Activated CD8-positive, alpha-beta memory T cell treated with anti-CD3 and anti-CD28 coated beads, Interleukin-2, amount 50 U/mL, for 24 hours (primary cell): ENCODE data around the gene ZNF18.

Experiments used
- DNase-seq: peaks from one replicate; pipeline ENCODE4 v3.0.0-alpha.2; 2020; ENCODE audit errors: extremely low read depth

ZNF18 gene, protein sequence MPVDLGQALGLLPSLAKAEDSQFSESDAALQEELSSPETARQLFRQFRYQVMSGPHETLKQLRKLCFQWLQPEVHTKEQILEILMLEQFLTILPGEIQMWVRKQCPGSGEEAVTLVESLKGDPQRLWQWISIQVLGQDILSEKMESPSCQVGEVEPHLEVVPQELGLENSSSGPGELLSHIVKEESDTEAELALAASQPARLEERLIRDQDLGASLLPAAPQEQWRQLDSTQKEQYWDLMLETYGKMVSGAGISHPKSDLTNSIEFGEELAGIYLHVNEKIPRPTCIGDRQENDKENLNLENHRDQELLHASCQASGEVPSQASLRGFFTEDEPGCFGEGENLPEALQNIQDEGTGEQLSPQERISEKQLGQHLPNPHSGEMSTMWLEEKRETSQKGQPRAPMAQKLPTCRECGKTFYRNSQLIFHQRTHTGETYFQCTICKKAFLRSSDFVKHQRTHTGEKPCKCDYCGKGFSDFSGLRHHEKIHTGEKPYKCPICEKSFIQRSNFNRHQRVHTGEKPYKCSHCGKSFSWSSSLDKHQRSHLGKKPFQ

DNA sequence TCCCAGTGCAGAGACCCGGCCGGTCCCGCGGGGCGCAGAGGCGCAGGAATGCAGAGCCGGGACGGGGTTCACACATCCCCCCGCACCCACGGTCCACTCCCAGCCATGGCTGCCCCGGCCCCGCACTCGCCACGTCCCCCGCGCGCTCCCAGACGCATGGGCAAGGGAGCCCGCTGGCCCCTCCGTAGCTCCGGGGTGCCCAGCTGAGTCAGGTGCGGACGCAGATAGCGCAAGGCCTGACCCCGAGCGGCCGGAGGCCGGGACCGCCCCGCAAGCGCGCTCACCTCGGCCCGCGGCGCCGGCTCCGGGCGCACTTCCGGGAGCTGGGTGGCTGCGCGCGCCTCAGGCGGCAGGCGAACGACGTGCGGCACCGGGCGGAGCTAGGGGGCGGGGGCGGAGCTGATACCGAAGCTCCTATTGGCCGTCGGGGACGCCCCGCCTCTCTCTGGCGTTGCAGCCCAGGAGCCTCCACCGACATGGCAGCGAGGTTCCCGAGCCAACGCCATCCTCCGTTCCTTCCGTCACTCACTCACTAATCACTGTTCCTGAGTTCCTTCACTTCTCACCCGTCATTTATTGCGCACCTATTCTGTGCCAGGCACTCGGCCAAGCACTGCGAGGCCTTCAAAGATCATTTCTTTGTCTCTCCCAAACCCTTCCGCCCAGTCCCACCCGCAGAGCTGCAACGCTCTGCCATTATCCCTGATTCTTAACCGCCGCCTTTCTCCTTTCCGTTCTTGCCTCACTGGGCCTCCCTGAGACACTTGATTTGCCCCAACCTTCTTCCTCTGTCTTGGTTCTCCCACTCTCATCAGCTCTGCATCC, at the start of gene ZNF18:
Gene ZNF18, minus strand, starts transcription at position 329 of the 825 bp plus-strand sequence. CDS start 4,646 bp downstream, outside the sequence.
- DNase-seq: peak; percentile 82

DNA sequence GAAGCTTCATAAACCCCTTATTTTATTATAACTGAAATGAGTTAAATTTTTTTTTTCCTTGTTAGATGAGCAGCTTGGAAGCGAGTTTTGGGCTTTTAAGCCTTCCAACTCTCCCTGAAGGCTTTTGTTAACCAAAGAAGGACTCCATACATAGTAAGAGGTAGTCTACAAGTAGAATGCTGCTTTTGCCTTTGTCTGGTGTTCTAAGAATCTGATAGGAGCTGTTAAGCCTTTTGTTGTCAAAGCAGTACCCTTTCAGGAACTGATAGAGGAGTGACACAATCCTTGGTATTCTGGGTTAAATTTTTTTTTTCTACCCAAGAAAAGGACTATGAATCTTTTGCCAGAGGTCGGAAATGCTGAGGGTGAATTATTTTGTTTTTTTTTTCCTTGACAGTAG, 49.5 kb upstream of the ZNF18 start:
- DNase-seq: no peak

GRCh38 chr17:12043702-12044101, 46.4 kb upstream of the ZNF18 start:
- no peak for DNase-seq

- DNase-seq: no peak
Measured at GRCh38 chr17:12041312-12041711, 44.0 kb upstream of the ZNF18 start.

DNA sequence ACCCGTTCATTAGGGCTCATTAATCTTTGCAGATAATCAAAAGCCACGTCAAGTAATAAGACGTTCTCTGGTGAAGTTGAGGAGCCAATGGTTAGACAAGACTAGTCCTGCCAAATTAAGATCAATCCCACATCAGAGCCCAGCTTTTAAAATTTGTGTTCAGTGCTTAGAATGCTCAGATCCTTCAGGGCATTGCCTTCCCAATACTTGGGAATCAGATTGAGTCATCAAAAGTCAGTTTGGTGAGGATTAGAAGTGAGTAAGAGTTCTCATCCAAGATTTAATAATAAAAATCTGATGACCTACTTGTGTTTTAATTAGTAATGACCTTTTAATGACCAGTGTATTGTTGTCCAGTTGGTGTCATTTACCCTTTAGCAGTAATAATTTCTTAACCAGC, 43.2 kb upstream of the ZNF18 start:
- no peak for DNase-seq

DNA sequence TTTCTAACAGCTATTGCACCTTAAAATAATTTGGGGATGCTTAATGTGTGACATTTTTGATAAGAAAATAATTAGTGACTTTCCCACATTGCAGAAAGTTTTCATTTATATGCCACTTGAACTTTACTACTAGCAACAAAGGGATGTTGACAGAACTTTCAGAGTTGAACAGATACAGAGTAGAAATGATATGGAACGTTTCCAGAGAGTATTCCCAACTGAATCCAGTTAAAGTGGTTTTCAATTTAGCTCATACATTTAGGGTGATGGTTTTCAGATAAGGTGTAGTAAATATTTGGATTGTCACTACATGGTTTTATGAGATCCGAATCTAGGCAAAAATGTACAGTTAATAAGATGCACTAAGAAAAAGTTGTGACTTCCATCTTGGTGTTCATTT, 40.7 kb upstream of the ZNF18 start:
- DNase-seq: no peak

DNA sequence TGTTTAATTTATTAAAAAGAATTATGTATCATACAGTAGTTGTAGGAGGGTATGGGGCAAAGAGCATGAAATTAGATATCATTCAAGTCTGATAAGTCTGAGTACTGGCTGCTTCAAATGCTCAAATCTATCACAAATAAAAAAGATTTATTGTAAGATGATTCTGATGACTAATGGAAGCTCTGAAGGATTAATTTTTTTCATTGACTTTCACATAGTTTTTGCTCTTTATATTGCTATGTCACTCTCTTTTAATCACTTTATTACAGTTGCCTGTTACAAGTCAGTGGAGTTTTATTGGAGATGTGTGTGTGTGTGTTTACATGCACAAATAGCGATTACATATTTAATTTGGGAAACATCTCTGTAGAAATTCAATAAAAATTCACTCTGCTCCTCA, 38.4 kb upstream of the ZNF18 start:
- no peak for DNase-seq

- no peak for DNase-seq
Measured at GRCh38 chr17:12034538-12034937, 37.3 kb upstream of the ZNF18 start.

- DNase-seq: no peak
Measured at GRCh38 chr17:12028611-12029010, 31.3 kb upstream of the ZNF18 start.

GRCh38 chr17:12027658-12028057, 30.4 kb upstream of the ZNF18 start:
- no peak for DNase-seq

DNA sequence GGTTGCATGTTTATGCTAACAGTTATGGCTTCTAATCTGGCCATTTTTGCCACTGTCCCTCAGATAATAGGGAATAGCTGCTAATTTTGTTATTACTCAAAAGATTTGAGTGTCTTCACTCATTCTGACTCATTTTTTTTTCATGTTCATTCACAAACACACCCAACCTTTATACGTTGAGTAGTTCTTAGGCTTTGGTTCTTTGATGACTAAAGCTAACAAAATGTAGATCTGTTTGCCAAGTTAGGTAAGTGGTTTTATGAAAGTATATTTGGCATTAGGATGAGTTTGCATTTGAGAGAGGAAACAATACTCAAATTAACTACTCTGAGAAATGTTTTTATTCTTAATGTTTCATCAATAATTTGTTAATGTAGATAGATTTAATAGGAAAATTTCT, 27.1 kb upstream of the ZNF18 start:
- no peak for DNase-seq

DNA sequence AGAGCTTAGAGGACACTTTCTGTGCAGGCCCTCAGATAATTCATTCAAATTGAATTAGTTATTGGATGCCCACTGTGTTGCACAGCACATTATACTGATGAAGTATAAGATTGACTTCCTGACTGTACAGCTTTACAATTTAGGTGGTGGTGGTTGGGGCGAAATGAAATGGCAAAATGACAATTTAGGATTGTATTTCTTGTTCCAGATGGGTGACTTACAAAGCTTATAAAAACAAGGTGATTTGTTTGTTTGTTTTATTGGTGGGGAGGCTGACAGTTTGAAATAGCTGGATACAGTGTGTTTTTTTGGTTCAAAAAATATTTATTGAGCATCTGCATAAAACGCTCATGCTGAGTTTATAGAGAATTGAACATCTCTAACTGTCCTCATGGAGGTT, 25.0 kb upstream of the ZNF18 start:
- DNase-seq: no peak

DNA sequence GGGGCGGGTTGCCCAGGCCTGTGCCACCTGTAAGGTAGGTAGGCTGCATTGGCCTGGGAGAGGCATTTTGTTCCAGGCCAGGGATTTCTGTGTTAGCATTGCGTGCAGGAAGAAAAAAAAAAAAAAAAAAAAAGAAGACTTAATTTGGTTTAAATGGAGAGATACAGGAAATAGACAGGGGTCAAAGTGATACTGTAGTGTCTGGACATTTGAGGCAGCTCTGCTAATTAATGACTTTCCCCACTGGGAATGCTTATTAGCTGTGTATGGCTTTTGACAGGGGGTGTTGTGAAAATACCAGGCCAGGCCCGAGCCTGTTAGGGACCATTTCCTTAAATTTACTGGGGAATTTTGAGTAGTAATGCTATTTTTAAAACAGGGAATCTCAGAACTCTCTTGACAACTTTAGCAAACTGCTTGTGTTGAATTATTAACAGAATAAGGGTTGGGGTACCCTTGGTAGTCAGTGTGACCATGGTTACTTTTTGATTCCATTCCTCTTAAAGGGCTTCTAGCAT, 24.4 kb upstream of the ZNF18 start:
- no peak for DNase-seq

GRCh38 chr17:12020642-12021622, 23.7 kb upstream of the ZNF18 start, which contains the start of gene MAP2K4:
Gene MAP2K4, plus strand, starts transcription at chr17:12020877. Its CDS starts 10 bp downstream, at chr17:12020887.
- DNase-seq: peak; percentile 72

DNA sequence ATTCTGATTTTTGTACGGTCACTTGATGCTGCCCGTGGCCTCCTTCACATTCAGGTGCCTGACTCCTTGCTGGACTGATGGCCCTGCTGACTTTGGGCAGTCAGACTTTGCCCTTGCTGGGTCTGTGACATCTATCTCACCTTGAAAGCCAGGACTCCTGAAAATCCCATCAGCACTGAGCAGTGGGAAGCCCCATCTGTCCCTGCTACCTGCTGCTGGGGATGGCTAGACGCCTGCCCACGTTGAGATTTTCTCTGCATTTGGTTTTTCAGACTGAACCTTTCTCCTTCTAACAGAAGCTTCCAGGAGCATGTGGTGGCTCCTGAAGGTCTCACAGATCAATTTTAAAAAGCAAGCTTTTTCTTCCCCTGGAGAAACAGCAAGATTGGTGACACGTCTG, 10.2 kb upstream of the ZNF18 start:
- DNase-seq: no peak

DNA sequence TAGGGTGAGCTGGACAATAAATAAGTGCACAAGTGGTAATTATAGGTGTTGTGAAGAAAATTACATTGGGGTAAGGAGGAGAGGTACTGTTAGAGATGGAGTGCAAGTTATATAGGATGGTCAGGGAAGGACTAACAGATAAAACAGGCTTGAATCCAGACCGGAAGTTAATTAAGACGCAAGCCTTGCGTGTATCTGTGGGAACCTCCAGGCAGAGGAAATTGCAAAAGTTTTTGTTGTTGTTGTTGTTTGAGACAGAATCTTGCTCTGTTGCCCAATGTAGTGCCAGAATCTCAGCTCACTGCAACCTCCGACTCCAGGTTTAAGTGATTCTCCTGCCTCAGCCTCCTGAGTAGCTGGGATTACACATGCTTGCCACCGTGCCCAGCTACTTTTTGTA, 2.4 kb upstream of the ZNF18 start:
- no peak for DNase-seq

DNA sequence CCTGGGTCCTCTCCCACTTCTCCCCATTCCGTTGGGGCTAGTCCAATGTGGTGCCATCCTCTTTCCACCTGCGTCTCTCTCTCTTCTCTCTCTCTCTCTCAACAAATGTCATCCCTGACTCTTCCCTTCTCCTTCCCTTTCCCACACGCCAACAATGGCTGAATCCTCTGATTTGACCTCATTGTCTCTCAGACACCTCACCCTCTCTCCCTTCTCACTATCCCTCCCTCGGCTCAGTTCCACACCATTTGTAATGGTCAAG, 628 bp upstream of the ZNF18 start:
- DNase-seq: no peak

DNA sequence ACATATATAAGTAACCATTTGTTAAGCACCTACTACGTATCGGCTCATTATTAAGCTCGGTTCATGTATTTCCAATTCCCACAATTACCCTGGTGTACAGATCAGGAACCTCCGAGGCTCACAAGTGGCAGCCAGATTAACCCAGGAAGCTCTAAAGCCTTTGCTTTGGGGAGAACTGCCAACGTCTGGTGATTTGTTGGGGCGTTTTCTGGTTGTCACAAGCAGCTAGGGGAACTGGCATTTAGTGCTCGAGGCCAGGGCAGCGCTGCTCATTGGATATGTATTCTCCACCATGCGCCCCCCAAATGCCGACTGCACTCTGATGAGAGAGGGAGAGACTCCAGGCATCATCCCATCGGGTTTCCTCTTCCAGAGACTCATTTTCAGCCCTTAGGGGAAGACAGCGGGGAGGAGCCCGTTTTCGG, 541 bp downstream of the ZNF18 start:
- no peak for DNase-seq

GRCh38 chr17:11991461-11991860, 5.8 kb downstream of the ZNF18 start:
- no peak for DNase-seq

GRCh38 chr17:11990363-11990983, 6.8 kb downstream of the ZNF18 start:
- DNase-seq: no peak

DNA sequence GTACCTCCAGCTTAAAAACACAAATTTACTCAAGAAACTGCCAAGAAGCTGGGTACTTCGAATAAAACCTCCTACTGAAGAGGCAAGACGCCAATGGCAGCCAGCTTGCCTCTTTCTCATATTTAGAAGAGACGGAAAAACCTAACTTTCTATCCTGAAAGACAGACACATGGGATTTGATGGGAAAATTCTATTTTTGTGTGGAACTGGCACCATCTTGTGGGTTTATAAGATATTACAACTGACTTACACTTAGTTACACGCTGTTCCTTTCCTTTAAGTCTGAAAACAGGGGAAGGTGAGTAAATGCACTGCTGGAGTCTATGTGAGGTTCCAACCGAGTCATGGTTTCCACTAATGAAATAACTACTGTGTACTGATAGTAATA, 10.3 kb downstream of the ZNF18 start:
- no peak for DNase-seq
